GM12878 (cell line): Measurements from ENCODE around the gene ATG101. TPM values are rescaled to one million over a fixed set of nuclear protein-coding genes. Genes with fewer than 3 reads are reported as not detected.

ENCODE experiments used
- ATF3 ChIP-seq: IDR thresholded peaks from 2 replicates; pipeline ENCODE4 v1.6.1; 2011; ENCODE audit warnings: low read depth, mild to moderate bottlenecking, low read length, moderate library complexity, borderline replicate concordance; ENCODE audit errors: extremely low read depth
- BACH1 ChIP-seq: fragments of 450-650 bp; IDR thresholded peaks from 2 replicates; pipeline ENCODE4 v1.6.1; 2017; ENCODE audit warnings: mild to moderate bottlenecking, borderline replicate concordance
- GATAD2B ChIP-seq: fragments of 450-650 bp; conservative IDR thresholded peaks from 2 replicates; pipeline ENCODE4 v1.6.1; 2017; ENCODE audit warnings: low read depth, mild to moderate bottlenecking, moderate library complexity
- HDAC2 ChIP-seq: fragments of 200-600 bp; sonication (generic); IDR thresholded peaks from 2 replicates; pipeline ENCODE4 v1.6.1; 2017
- IRF4 ChIP-seq: IDR thresholded peaks from 2 replicates; pipeline ENCODE4 v1.6.1; 2011; ENCODE audit warnings: low read depth, low read length
- JUND ChIP-seq: IDR thresholded peaks from 2 replicates; pipeline ENCODE4 v1.6.1; 2012; ENCODE audit warnings: low read depth, mild to moderate bottlenecking, low read length, improper control_type of control experiment, moderate library complexity
- MYB ChIP-seq: fragments of 150-350 bp; IDR thresholded peaks from 2 replicates; pipeline ENCODE4 v1.6.1; 2014; ENCODE audit warnings: mild to moderate bottlenecking, low read depth, low read length, borderline replicate concordance
- SMC3 ChIP-seq: IDR thresholded peaks from 2 replicates; pipeline ENCODE4 v1.6.1; 2011; ENCODE audit warnings: low read length, improper control_type of control experiment, borderline replicate concordance
- polyA plus RNA-seq, 11 experiments: library from polyadenylated mRNA; depleted of rRNA in 4 of 11; unstranded in 6 of 11; stranded (reverse) in 5 of 11; fragments of >200 nt; fragmentation: Nextera tagmentation in 4 of 11; fragmentation: Illumina TruSeq in 1 of 11; extraction: Ambion mirVana in 4 of 11; extraction: Trizol in 1 of 11; gene quantifications; 1 replicate in 1 of 11; 2 replicates in 10 of 11; pipeline versions ENCODE4 v1.2.1 to v1.2.3, GENCODE V29; 2011 to 2016; ENCODE audit warnings: inconsistent platforms in 2 of 11, missing spikeins in 2 of 11, low read depth in 1 of 11
- total RNA-seq, 4 experiments: library from RNA; depleted of rRNA in 3 of 4; stranded (reverse); fragments of >200 nt in 3 of 4; fragmentation: Illumina TruSeq in 1 of 4; extraction: Trizol in 1 of 4; gene quantifications; 2 replicates each; pipeline versions ENCODE4 v1.2.1 to v1.2.3, GENCODE V29; 2013 to 2021
- TF ChIP-seq, protein P1 (sequence below): fragments of 450-650 bp; IDR thresholded peaks from 2 replicates; pipeline ENCODE4 v1.6.1; 2017; ENCODE audit warnings: low read depth, mild to moderate bottlenecking, moderate library complexity
- TF ChIP-seq, protein P2 (sequence below): fragments of 450-650 bp; conservative IDR thresholded peaks from 2 replicates; pipeline ENCODE4 v1.6.1; 2017; ENCODE audit warnings: mild to moderate bottlenecking, moderate library complexity
- TF ChIP-seq, protein P3 (sequence below): fragments of 450-650 bp; IDR thresholded peaks from 2 replicates; pipeline ENCODE4 v1.6.1; 2018; ENCODE audit warnings: mild to moderate bottlenecking, low read depth, moderate library complexity; ENCODE audit not compliant: partially characterized antibody
- TF ChIP-seq, protein P4 (sequence below): fragments of 450-650 bp; IDR thresholded peaks from 2 replicates; pipeline ENCODE4 v1.6.1; 2016; ENCODE audit warnings: mild to moderate bottlenecking
- TF ChIP-seq, protein P5 (sequence below): fragments of 450-650 bp; IDR thresholded peaks from 2 replicates; pipeline ENCODE4 v1.6.1; 2017; ENCODE audit warnings: mild to moderate bottlenecking, low read depth, inconsistent platforms; ENCODE audit not compliant: poor library complexity, severe bottlenecking

Gene ATG101
- total and polyA plus RNA-seq, 10 of the 15 experiments (the other 5 are each of a cell fraction or from before 2014, with no cell fraction given): 2.7 to 49.8 (median 35.3) TPM

DNA sequence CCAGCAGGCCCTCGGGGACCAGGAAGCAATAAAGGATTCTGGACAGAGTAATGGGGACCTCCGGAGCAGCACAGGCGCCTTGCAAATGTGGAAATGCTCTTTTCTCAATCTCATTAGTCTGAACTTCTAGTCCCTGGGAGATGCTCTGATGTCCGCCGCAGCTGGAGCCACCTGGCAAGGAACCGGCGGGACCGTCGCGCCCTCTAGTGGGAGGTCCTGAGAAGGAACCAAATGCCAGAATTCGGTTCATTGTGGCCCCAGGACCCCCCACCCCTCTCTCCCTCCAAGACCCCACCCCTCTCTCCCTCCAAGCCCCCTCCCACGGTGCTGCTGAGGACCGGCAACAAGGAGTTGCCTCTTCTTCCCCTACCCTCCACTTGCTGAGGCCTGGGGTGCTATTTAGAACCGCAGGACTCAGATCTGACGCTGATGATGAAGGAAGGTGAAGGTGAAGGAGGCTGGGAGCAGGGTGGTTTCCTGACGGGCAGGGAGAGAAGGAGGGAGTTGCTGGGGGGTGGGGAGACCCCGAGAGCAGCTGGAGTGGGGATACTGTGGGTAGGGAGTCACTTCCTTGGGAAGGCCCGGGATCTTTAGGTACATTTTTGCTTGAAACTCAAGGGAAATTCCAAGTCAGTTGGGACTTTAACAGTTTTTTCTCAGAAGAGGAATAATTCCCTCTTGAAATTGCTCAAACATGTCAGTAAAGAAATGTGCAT lies 52.2 kb downstream of the ATG101 start (continued):
- TF ChIP-seq, protein P1, sequence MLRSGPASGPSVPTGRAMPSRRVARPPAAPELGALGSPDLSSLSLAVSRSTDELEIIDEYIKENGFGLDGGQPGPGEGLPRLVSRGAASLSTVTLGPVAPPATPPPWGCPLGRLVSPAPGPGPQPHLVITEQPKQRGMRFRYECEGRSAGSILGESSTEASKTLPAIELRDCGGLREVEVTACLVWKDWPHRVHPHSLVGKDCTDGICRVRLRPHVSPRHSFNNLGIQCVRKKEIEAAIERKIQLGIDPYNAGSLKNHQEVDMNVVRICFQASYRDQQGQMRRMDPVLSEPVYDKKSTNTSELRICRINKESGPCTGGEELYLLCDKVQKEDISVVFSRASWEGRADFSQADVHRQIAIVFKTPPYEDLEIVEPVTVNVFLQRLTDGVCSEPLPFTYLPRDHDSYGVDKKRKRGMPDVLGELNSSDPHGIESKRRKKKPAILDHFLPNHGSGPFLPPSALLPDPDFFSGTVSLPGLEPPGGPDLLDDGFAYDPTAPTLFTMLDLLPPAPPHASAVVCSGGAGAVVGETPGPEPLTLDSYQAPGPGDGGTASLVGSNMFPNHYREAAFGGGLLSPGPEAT: no peak
- TF ChIP-seq GATAD2B: no peak
- TF ChIP-seq, protein P2, sequence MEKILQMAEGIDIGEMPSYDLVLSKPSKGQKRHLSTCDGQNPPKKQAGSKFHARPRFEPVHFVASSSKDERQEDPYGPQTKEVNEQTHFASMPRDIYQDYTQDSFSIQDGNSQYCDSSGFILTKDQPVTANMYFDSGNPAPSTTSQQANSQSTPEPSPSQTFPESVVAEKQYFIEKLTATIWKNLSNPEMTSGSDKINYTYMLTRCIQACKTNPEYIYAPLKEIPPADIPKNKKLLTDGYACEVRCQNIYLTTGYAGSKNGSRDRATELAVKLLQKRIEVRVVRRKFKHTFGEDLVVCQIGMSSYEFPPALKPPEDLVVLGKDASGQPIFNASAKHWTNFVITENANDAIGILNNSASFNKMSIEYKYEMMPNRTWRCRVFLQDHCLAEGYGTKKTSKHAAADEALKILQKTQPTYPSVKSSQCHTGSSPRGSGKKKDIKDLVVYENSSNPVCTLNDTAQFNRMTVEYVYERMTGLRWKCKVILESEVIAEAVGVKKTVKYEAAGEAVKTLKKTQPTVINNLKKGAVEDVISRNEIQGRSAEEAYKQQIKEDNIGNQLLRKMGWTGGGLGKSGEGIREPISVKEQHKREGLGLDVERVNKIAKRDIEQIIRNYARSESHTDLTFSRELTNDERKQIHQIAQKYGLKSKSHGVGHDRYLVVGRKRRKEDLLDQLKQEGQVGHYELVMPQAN: no peak
- peak; percentile 57; the same call in 1 of the 2 replicates for TF ChIP-seq SMC3
- no peak for TF ChIP-seq JUND
- no peak for TF ChIP-seq MYB
- no peak for TF ChIP-seq BACH1
- TF ChIP-seq ATF3: no peak
- no peak for TF ChIP-seq IRF4
- TF ChIP-seq HDAC2: no peak
- TF ChIP-seq, protein P3, sequence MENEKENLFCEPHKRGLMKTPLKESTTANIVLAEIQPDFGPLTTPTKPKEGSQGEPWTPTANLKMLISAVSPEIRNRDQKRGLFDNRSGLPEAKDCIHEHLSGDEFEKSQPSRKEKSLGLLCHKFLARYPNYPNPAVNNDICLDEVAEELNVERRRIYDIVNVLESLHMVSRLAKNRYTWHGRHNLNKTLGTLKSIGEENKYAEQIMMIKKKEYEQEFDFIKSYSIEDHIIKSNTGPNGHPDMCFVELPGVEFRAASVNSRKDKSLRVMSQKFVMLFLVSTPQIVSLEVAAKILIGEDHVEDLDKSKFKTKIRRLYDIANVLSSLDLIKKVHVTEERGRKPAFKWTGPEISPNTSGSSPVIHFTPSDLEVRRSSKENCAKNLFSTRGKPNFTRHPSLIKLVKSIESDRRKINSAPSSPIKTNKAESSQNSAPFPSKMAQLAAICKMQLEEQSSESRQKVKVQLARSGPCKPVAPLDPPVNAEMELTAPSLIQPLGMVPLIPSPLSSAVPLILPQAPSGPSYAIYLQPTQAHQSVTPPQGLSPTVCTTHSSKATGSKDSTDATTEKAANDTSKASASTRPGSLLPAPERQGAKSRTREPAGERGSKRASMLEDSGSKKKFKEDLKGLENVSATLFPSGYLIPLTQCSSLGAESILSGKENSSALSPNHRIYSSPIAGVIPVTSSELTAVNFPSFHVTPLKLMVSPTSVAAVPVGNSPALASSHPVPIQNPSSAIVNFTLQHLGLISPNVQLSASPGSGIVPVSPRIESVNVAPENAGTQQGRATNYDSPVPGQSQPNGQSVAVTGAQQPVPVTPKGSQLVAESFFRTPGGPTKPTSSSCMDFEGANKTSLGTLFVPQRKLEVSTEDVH: no peak
- TF ChIP-seq, protein P4, sequence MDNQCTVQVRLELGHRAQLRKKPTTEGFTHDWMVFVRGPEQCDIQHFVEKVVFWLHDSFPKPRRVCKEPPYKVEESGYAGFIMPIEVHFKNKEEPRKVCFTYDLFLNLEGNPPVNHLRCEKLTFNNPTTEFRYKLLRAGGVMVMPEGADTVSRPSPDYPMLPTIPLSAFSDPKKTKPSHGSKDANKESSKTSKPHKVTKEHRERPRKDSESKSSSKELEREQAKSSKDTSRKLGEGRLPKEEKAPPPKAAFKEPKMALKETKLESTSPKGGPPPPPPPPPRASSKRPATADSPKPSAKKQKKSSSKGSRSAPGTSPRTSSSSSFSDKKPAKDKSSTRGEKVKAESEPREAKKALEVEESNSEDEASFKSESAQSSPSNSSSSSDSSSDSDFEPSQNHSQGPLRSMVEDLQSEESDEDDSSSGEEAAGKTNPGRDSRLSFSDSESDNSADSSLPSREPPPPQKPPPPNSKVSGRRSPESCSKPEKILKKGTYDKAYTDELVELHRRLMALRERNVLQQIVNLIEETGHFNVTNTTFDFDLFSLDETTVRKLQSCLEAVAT: no peak
- TF ChIP-seq, protein P5, sequence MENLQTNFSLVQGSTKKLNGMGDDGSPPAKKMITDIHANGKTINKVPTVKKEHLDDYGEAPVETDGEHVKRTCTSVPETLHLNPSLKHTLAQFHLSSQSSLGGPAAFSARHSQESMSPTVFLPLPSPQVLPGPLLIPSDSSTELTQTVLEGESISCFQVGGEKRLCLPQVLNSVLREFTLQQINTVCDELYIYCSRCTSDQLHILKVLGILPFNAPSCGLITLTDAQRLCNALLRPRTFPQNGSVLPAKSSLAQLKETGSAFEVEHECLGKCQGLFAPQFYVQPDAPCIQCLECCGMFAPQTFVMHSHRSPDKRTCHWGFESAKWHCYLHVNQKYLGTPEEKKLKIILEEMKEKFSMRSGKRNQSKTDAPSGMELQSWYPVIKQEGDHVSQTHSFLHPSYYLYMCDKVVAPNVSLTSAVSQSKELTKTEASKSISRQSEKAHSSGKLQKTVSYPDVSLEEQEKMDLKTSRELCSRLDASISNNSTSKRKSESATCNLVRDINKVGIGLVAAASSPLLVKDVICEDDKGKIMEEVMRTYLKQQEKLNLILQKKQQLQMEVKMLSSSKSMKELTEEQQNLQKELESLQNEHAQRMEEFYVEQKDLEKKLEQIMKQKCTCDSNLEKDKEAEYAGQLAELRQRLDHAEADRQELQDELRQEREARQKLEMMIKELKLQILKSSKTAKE: no peak
- TF ChIP-seq, all 136 proteins: peak for 13
